Liver (tissue), 9 donors: ENCODE measurements around the gene VAV3. TPM values are rescaled to one million over a fixed set of nuclear protein-coding genes. Genes with fewer than 3 reads are reported as not detected.

Experiments used
- DNase-seq: peaks from one replicate; pipeline ENCODE4 v3.0.0-alpha.2; 2017; ENCODE audit warnings: low spot score
- H3K27ac ChIP-seq, 2 donors: one replicate each; pipeline ENCODE4 v1.7.0; 2013; ENCODE audit warnings: inconsistent platforms in 2 of 2, low read length in 2 of 2, control low read depth in 1 of 2, low read depth in 1 of 2, mild to moderate bottlenecking in 1 of 2
- H3K27me3 ChIP-seq, 4 donors: one replicate each; pipeline versions ENCODE4 v1.6.1 to v1.7.0; 2013; ENCODE audit warnings: low read length in 3 of 4, inconsistent platforms in 1 of 4, mild to moderate bottlenecking in 1 of 4, moderate library complexity in 1 of 4; ENCODE audit not compliant: control insufficient read depth in 4 of 4, insufficient read depth in 4 of 4
- H3K36me3 ChIP-seq, 4 donors: one replicate each; pipeline versions ENCODE4 v1.6.1 to v1.7.0; 2013; ENCODE audit warnings: low read length in 3 of 4, mild to moderate bottlenecking in 3 of 4, low read depth in 1 of 4, moderate library complexity in 1 of 4; ENCODE audit not compliant: control insufficient read depth in 4 of 4, insufficient read depth in 3 of 4
- H3K4me1 ChIP-seq, 4 donors: one replicate each; pipeline versions ENCODE4 v1.6.1 to v1.7.0; 2013; ENCODE audit warnings: low read length in 3 of 4, mild to moderate bottlenecking in 3 of 4, moderate library complexity in 1 of 4; ENCODE audit not compliant: control insufficient read depth in 4 of 4, insufficient read depth in 4 of 4
- H3K4me3 ChIP-seq, 3 donors: one replicate each; pipeline versions ENCODE4 v1.6.1 to v1.7.0; 2013; ENCODE audit warnings: low read length in 3 of 3, control low read depth in 1 of 3, low read depth in 1 of 3, mild to moderate bottlenecking in 1 of 3
- H3K9ac ChIP-seq, 2 donors: one replicate each; pipeline ENCODE4 v1.7.0; 2013; ENCODE audit warnings: low read length in 2 of 2, mild to moderate bottlenecking in 2 of 2, moderate library complexity in 2 of 2, control low read depth in 1 of 2, low read depth in 1 of 2
- H3K9me3 ChIP-seq, 4 donors: one replicate each; pipeline versions ENCODE4 v1.6.1 to v1.7.0; 2013; ENCODE audit warnings: low read length in 3 of 4; ENCODE audit not compliant: control insufficient read depth in 4 of 4
- ATF3 ChIP-seq: IDR thresholded peaks from 2 replicates; pipeline ENCODE4 v1.6.1; 2016; ENCODE audit warnings: antibody characterized with exemption
- EGR1 ChIP-seq, 2 donors: IDR thresholded peaks; 2 replicates each; pipeline ENCODE4 v1.6.1; 2016 to 2018; ENCODE audit warnings: antibody characterized with exemption in 2 of 2, low read depth in 2 of 2
- FOXA1 ChIP-seq: IDR thresholded peaks from 2 replicates; pipeline ENCODE4 v1.6.1; 2016; ENCODE audit warnings: antibody characterized with exemption
- FOXA2 ChIP-seq: IDR thresholded peaks from 2 replicates; pipeline ENCODE4 v1.6.1; 2016; ENCODE audit warnings: antibody characterized with exemption
- GABPA ChIP-seq, 2 donors: IDR thresholded peaks in 1 of 2; conservative IDR thresholded peaks in 1 of 2; 2 replicates each; pipeline ENCODE4 v1.6.1; 2016; ENCODE audit warnings: antibody characterized with exemption in 2 of 2, mild to moderate bottlenecking in 1 of 2, moderate library complexity in 1 of 2
- HNF4A ChIP-seq, 2 donors: conservative IDR thresholded peaks; 2 replicates each; pipeline ENCODE4 v1.6.1; 2016; ENCODE audit warnings: antibody characterized with exemption in 2 of 2, mild to moderate bottlenecking in 2 of 2
- HNF4G ChIP-seq: IDR thresholded peaks from 2 replicates; pipeline ENCODE4 v1.6.1; 2016; ENCODE audit warnings: antibody characterized with exemption
- JUND ChIP-seq, 2 donors: IDR thresholded peaks; 2 replicates each; pipeline ENCODE4 v1.6.1; 2016; ENCODE audit warnings: antibody characterized with exemption in 2 of 2
- MAX ChIP-seq: IDR thresholded peaks from 2 replicates; pipeline ENCODE4 v1.6.1; 2016; ENCODE audit warnings: antibody characterized with exemption
- NR2F2 ChIP-seq: IDR thresholded peaks from 2 replicates; pipeline ENCODE4 v1.6.1; 2016; ENCODE audit warnings: antibody characterized with exemption
- RAD21 ChIP-seq, 2 donors: IDR thresholded peaks; 2 replicates each; pipeline ENCODE4 v1.6.1; 2016; ENCODE audit warnings: antibody characterized with exemption in 2 of 2, mild to moderate bottlenecking in 2 of 2
- RXRA ChIP-seq, 2 donors: IDR thresholded peaks; 2 replicates each; pipeline ENCODE4 v1.6.1; 2017 to 2018; ENCODE audit warnings: antibody characterized with exemption in 2 of 2, mild to moderate bottlenecking in 1 of 2
- SP1 ChIP-seq: IDR thresholded peaks from 2 replicates; pipeline ENCODE4 v1.6.1; 2018; ENCODE audit warnings: antibody characterized with exemption, mild to moderate bottlenecking
- TAF1 ChIP-seq: conservative IDR thresholded peaks from 2 replicates; pipeline ENCODE4 v1.6.1; 2016; ENCODE audit warnings: antibody characterized with exemption, mild to moderate bottlenecking
- YY1 ChIP-seq: IDR thresholded peaks from 2 replicates; pipeline ENCODE4 v1.6.1; 2016; ENCODE audit warnings: antibody characterized with exemption, mild to moderate bottlenecking
- WGBS: extraction: QIAGEN DNeasy Blood & Tissue Kit; methylation state at CpG from one replicate; pipeline ENCODE4 v1.1.7; 2013; 5-methylcytosine and 5-hydroxymethylcytosine counted together
- polyA plus RNA-seq, 2 donors: library from polyadenylated mRNA; stranded (reverse) in 1 of 2; unstranded in 1 of 2; fragments of 200-250 nt in 1 of 2; fragments of >200 nt in 1 of 2; fragmentation: Nextera tagmentation in 1 of 2; extraction: Ambion mirVana in 1 of 2; gene quantifications; one replicate each; pipeline versions ENCODE4 v1.2.1 to v1.2.3, GENCODE V29; 2013 to 2015
- total RNA-seq, 2 donors: library from RNA; depleted of rRNA; stranded (reverse); fragments of >200 nt; gene quantifications; one replicate each; pipeline ENCODE4 v1.2.3, GENCODE V29; 2014
- TF ChIP-seq, protein P1 (sequence below): fragments of 150-350 bp; IDR thresholded peaks from 2 replicates; pipeline ENCODE4 v1.5.1; 2017; ENCODE audit warnings: improper control_type of control experiment, low read depth, low read length; ENCODE audit not compliant: missing input control
- TF ChIP-seq, protein P2 (sequence below): IDR thresholded peaks from 2 replicates; pipeline ENCODE4 v1.6.1; 2016; ENCODE audit warnings: antibody characterized with exemption, mild to moderate bottlenecking
- TF ChIP-seq, protein P3 (sequence below): IDR thresholded peaks from 2 replicates; pipeline ENCODE4 v1.6.1; 2016; ENCODE audit warnings: antibody characterized with exemption
- donor health status: healthy.
- donor health status: healthy.
- donor health status: healthy.
- donor health status: healthy.
- donor health status: healthy.

VAV3 gene
- total and polyA plus RNA-seq, 4 donors, result 0.46 to 4.8 (median 2.7) TPM

GRCh38 chr1:107900090-107900945, 64.7 kb downstream of the VAV3 start:
- WGBS, result 69% methylated on average over 6 of the region's 6 CpGs
- Histone ChIP-seq H3K27ac (no peak overlapping the region), H3K4me1 (no peaks in the 10 kb centered on the region), H3K9me3 (no peaks in the 10 kb centered on the region), H3K4me3 (no peak overlapping the region), H3K36me3 (no peaks in the 10 kb centered on the region), H3K27me3 (no peaks in the 10 kb centered on the region), H3K9ac (no peak overlapping the region)
- TF ChIP-seq JUND (IDR thresholded peaks at IDR 0.05), result no peak
- TF ChIP-seq HNF4G, result no peak
- no peak for TF ChIP-seq SP1
- no peak for TF ChIP-seq TAF1
- TF ChIP-seq RXRA (IDR thresholded peaks at IDR 0.05), result no peak
- no peak for TF ChIP-seq EGR1 (IDR thresholded peaks at IDR 0.05; ENCODE audit: low read depth in 2 of 2)
- TF ChIP-seq YY1, result no peak
- TF ChIP-seq FOXA1, result no peak
- TF ChIP-seq, protein P1, sequence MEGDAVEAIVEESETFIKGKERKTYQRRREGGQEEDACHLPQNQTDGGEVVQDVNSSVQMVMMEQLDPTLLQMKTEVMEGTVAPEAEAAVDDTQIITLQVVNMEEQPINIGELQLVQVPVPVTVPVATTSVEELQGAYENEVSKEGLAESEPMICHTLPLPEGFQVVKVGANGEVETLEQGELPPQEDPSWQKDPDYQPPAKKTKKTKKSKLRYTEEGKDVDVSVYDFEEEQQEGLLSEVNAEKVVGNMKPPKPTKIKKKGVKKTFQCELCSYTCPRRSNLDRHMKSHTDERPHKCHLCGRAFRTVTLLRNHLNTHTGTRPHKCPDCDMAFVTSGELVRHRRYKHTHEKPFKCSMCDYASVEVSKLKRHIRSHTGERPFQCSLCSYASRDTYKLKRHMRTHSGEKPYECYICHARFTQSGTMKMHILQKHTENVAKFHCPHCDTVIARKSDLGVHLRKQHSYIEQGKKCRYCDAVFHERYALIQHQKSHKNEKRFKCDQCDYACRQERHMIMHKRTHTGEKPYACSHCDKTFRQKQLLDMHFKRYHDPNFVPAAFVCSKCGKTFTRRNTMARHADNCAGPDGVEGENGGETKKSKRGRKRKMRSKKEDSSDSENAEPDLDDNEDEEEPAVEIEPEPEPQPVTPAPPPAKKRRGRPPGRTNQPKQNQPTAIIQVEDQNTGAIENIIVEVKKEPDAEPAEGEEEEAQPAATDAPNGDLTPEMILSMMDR, result no peak
- TF ChIP-seq, protein P2, sequence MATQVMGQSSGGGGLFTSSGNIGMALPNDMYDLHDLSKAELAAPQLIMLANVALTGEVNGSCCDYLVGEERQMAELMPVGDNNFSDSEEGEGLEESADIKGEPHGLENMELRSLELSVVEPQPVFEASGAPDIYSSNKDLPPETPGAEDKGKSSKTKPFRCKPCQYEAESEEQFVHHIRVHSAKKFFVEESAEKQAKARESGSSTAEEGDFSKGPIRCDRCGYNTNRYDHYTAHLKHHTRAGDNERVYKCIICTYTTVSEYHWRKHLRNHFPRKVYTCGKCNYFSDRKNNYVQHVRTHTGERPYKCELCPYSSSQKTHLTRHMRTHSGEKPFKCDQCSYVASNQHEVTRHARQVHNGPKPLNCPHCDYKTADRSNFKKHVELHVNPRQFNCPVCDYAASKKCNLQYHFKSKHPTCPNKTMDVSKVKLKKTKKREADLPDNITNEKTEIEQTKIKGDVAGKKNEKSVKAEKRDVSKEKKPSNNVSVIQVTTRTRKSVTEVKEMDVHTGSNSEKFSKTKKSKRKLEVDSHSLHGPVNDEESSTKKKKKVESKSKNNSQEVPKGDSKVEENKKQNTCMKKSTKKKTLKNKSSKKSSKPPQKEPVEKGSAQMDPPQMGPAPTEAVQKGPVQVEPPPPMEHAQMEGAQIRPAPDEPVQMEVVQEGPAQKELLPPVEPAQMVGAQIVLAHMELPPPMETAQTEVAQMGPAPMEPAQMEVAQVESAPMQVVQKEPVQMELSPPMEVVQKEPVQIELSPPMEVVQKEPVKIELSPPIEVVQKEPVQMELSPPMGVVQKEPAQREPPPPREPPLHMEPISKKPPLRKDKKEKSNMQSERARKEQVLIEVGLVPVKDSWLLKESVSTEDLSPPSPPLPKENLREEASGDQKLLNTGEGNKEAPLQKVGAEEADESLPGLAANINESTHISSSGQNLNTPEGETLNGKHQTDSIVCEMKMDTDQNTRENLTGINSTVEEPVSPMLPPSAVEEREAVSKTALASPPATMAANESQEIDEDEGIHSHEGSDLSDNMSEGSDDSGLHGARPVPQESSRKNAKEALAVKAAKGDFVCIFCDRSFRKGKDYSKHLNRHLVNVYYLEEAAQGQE, result no peak
- TF ChIP-seq RAD21 (IDR thresholded peaks at IDR 0.05), result no peak
- no peak for TF ChIP-seq FOXA2
- TF ChIP-seq MAX, result no peak
- TF ChIP-seq GABPA (IDR thresholded peaks at IDR 0.05 in 1 of 2, conservative IDR thresholded peaks at IDR 0.05 in 1 of 2), result no peak
- no peak for DNase-seq

GRCh38 chr1:107899655-107900054, 65.3 kb downstream of the VAV3 start:
- Histone ChIP-seq H3K27ac (no peak overlapping the region), H3K4me1 (no peaks in the 10 kb centered on the region)
- TF ChIP-seq TAF1 (no peak), YY1 (no peak), JUND (IDR thresholded peaks at IDR 0.05) (no peak), ATF3 (no peak), SP1 (no peak), EGR1 (IDR thresholded peaks at IDR 0.05; ENCODE audit: low read depth in 2 of 2) (no peak), NR2F2 (no peak), HNF4G (no peak), RXRA (IDR thresholded peaks at IDR 0.05) (no peak), HNF4A (conservative IDR thresholded peaks at IDR 0.05) (no peak), FOXA2 (no peak), FOXA1 (no peak), RAD21 (IDR thresholded peaks at IDR 0.05) (no peak)
- TF ChIP-seq, protein P1, result no peak
- TF ChIP-seq, protein P3, sequence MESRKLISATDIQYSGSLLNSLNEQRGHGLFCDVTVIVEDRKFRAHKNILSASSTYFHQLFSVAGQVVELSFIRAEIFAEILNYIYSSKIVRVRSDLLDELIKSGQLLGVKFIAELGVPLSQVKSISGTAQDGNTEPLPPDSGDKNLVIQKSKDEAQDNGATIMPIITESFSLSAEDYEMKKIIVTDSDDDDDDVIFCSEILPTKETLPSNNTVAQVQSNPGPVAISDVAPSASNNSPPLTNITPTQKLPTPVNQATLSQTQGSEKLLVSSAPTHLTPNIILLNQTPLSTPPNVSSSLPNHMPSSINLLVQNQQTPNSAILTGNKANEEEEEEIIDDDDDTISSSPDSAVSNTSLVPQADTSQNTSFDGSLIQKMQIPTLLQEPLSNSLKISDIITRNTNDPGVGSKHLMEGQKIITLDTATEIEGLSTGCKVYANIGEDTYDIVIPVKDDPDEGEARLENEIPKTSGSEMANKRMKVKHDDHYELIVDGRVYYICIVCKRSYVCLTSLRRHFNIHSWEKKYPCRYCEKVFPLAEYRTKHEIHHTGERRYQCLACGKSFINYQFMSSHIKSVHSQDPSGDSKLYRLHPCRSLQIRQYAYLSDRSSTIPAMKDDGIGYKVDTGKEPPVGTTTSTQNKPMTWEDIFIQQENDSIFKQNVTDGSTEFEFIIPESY, result no peak

More at GRCh38 chr1:107899655-107900054, 65.3 kb downstream of the VAV3 start:
- H3K9ac ChIP-seq, result no peak overlapping the region
- no peaks in the 10 kb centered on the region for H3K9me3 ChIP-seq
- no peak for DNase-seq
- H3K4me3 ChIP-seq, result no peak overlapping the region
- H3K27me3 ChIP-seq, result no peaks in the 10 kb centered on the region
- H3K36me3 ChIP-seq, result no peaks in the 10 kb centered on the region
- WGBS, result 63% methylated on average over 2 of the region's 2 CpGs
